ENCODE measurements around the gene MACROD2.
"Not testable (repeated sequence)": the region's sequence is repeated elsewhere in the genome, so short reads cannot be mapped to it uniquely, and the experiment has no call there.

MACROD2 gene

DNA sequence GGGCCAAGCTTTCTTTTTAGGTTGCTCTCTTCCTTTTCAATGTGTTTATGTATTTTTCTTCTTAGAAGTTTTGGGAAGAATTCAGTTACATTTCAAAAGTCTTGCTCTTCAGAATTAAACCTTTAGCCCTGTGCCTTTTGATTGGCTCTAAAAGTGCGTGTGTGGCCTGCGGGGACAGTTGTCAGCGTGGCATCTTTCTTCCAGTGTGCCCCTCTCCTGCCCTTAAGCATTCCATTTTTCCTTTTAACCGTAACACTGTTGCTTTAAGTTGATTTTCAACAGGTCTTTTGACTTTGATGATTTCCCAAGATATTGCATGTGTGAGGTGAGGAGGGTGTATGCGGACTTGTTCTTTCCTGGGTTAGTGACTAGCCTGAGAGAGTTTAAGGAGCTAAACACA lies 1341.2 kb downstream of the MACROD2 start:
- no peak for DNase-seq

DNA sequence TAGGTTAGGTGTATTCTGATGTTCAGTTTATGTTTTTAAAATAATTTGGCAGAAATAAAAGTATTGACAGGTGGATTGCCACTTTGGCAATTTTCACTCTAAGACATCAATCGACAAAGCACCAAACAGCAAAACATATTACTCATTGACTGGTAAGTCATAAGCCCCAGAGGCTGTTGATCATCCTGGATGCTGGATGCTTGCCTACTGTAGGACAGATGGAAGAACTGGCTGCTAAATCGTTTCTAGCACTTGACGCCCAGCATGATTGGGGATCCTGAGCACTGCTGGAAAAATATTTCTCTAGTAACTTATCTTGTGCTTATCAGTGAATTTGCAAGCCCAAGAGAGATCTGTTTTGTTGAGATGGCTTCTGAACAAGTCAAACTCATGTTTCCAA lies 1343.9 kb downstream of the MACROD2 start:
- no peak for DNase-seq

DNA sequence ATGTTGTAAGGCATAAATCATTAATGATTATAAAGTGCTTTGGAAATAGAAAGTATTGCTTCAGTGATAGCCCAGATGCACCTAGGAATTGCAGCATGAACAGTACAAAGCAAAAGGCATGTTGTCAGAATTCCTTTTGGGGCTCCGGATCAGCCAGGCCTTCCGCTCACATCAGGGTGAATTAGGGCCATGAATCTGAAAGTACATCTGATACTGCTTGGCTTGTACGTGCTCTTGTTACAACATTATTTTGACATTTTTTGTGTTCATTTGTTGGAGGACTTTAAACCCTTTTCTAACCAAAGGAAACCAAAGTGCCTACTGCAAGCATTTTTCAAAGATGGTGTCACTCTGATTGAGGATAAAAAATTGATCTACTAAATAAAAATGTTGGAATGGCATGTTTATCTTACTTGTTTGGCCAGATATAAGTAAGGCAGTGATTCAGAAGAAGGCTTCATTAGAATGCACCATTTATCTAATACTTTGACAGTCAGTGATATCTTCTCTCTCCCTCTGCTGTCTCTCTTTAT lies 1347.7 kb downstream of the MACROD2 start:
- DNase-seq = no peak

DNA sequence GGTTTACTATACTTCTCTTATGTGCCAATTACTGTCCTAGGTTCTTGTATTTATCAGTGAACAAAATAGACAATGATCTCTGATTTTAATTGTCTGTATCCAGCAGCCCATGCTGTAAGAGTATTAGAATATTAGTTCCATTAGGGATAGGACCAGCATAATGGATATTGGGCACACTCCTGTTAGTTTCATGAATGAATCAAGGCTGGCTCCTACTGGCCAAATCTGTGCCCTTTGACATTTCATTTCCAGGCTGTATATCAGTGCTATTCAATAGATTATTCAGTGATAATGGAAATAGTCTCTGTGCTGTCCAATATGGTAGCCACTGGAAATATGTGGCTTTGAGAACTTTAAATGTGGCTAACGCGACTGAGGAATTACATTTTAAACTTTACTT lies 1350.0 kb downstream of the MACROD2 start:
- no peak for DNase-seq

DNA sequence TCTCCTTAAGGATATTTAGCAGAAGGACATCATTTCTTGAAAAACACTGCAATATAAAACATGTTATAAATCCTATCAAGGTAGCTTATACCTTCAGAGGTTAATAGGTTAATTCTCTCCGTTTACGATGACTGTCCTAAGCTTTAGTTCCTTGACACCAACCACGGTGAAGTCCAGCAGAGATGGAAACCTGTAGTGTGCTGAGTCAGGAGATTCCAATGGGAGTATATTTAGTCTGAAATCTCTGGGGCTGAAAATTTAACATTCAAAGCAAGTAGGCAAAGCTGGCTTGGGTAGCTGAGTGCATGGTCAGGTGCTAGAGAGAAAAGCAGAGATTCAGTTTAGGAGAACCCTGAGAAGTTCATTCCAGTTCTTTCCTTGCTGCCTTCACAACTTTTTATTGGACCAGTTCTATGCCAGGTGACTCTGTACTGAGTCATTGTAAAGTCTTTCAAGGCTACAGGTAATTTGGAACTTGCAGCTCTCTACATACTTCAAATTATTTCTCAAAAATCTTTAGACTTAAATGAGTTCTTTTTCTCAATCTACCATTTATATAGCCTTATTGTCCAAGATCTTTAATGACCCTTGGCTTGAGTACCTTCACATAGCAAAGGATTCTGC lies 1351.5 kb downstream of the MACROD2 start:
- no peak for DNase-seq

DNA sequence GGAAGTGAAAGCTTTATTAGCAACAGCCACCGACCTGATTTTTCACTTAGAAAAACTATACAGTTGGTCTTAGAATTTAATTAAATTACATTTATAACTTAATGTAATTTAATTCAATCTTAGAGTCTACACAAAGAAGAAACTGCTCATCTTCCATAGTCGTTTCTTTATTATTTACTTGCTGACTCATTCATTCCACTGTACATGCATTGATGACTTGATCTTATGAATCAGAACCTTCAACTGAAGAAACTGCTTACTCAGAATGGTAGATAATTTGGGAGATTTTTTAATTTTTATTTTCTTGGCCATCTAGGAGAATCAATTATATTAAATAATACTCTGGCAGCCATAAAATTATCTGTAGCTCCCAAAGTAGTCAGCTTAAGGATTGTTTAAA lies 1363.7 kb downstream of the MACROD2 start:
- no peak for DNase-seq

DNA sequence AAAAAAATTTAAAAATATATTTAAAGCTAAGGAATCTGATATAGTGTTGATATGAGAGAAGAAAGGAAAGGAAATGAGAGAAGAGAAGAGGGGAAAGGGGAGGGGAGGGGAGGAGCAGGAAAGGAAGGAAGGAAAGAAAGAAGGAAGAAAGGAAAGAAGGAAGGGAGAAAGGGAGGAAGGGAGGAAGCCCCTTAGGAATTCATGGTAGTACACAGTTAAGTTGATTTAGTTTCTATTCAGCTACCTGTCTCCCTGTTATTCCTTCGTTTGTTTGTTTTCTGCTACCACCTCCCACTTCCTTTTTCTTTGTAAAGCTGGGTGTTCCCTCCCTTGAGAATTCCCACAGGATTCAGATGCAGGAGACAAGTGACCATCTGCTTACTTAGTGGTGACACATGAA lies 1367.5 kb downstream of the MACROD2 start:
- no peak for DNase-seq

DNA sequence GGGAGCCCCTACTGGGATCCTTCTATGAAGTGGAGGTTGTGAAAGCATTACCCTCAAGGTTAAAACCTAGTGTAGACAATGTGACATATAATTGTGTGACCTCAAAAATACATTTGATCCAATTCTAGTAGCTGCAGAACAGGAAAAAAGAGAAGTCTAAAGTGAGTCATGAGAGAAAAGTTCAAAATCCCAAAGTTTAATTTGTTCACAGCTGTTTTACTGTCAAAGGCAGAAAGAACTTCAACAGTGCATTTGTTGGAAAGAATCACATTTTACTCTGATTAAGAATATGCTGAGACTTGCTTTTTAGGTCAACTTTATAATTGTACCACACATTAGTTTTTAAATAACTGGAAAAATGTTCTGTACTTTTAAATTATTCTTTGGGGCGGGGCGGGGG lies 1369.5 kb downstream of the MACROD2 start:
- no peak for DNase-seq

DNA sequence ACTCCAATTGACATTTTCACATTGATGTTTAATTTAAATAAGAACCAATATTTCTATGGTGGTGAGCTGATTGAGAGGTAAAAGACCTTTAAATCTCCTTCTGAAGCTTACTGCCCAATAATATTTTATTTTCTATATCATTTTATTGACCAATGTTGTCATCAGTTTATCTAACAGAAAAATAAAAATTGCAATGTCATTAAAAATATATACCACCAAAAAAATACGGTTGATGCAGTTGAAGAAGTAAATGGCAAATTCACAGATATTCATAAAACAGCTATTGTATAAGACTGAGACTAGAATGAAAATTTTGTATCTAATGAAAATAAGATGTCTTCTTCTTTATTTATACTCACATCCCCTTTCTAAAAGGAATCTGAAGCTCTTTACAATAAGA lies 1375.1 kb downstream of the MACROD2 start:
- DNase-seq = no peak

DNA sequence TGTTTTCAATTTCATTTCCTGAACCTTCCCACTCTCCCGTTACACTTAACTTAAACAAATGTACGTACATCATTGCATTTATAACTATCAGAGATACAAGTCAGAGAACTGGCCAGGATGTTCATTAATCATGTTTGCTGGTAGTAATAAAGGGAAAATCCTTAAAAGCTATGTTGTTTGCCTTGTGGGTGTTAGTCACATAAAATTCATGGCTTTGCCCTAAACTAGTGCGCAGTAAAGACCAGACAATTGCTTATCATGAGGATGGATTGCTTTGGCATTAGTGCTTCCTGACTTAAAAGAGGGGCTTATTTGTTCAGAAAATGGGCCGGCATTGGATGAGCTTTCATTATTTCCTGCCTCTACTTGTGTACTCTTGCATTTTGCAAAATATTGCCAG lies 1379.4 kb downstream of the MACROD2 start:
- DNase-seq = no peak

DNA sequence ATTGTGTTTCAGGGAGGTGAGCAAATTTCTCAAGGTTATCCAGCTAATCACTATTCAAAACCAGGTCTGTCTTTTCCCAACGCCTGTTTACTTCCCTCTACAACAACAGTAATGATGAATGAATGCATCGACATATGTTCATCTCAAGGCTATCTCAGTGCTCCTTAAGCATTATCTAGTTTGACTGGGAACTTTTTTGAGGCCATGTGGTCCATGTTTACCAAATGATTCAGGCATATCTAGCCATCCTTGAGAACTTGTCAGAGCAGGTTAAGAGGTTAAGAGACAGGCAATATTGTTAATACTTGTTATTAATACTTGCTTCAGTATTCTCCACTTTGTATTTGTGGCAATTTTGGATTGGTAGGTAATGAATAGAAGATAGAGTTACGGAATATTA lies 1380.5 kb downstream of the MACROD2 start:
- DNase-seq = no peak

DNA sequence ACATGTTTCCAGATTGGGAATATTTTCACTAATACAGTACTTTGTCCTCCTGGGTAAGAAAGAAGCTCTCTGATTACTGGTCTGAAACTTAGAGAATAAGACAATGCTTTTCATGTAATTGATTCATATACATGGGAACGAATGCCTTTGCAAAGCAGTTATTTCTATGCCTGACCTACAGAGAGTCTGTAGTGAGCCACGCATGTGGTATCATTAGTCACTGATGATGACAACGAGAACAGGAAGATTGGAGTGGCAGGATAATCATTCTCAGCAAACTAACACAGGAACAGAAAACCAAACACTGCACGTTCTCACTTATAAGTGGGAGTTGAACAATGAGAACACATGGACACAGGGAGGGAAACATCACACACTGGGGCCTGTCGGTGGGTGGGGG lies 1382.3 kb downstream of the MACROD2 start:
- DNase-seq = not testable (repeated sequence)

DNA sequence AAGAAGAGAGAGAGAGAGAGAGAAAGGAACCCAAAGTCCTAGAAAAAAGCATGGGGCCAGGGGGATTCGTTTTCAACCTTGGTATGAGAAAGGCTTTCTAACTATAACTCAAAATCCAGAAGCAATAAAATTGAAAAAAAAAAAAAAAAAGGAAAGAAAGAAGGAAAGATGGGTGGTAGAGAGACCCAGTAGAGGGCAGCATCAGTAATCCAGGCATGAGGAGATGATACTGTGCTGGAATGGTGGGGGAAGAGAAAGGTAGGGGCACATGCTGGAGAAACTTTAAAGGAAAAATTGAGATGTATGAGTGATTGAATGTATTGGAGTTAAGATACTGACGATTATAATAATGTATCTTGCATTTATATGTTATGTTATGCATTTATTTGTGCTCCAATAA lies 1382.8 kb downstream of the MACROD2 start:
- no peak for DNase-seq

DNA sequence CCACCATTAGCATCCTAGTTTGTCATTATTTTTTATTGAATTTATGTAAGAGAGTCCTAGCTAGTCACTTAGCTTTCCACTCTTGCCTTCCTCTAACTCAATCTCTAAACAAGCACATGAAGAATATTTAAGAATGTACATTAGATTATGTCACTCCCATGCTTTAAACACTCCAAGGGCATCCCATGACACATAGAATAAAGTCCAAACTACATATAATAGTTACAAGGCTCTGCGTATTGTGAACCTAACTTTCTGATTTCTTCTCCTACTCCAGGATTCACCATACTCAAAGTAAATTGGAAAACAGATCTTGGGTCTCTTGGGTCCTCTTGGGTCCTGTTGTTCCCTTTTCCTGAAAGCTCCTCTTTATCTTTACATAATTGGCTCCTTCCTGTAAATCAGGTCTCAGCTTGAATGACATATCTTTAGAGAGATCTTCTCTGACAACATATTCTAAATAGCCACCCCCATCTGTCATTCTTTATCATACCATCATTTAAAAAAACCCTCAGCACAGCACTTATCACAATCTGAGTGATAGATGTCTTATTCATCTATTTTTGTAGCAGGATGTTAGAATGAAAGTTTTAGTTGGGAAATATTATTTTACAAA lies 1384.5 kb downstream of the MACROD2 start:
- no peak for DNase-seq

DNA sequence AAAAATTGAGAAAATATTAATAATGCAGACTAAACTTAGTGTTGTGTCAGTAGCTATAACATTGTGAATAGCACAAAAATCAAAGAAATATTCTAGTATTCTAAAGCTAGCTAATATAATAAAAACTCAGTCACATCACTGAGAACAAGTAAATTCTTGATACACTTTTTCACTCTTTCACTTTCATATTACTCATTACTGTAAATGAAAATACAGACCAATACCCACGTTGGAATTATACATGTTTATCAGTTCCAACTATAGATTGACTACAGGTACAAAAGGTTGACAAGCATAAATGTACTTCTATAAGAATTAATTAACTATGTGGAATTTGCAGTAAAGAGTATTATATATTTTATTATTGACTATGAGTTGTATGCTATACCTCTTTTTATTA lies 1385.5 kb downstream of the MACROD2 start:
- no peak for DNase-seq

DNA sequence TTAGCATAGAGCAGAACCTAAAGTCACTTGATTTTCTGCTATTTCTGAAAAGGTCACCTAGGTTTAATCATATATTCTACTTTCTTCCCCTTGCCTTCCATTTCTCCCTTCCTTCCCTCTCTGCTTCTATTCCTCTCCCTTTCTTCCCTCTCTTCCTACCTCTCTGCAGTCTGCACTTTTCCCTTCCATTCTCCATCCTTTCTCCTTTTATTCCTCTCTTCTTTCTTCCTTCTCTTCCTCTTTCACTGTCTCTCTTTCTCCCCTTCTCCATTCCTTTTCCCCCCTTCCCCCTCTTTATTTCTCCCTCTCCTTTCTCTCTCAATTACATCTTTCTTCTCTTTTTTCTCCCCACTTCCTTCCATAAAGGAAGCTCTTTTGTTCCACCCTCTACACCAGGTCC lies 1391.9 kb downstream of the MACROD2 start:
- no peak for DNase-seq

DNA sequence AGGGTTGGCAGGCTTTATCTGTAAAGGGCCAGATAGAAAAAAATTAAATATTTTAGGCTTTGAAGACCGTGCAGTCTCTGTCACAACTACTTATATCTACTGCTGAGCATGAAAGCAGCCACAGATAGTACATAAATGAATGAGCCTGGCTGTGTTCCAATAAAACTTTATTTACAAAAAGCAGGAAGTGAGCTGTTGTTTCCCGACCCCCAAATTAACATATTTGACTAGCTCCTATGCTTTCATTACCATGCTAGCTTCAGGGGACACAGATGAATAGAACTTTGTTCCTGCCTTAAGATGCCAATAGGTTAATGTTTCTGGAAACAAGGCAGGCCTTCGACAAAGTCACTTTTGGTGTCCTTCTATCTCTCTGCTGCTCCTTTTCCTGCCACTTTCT lies 1400.1 kb downstream of the MACROD2 start:
- DNase-seq = no peak

DNA sequence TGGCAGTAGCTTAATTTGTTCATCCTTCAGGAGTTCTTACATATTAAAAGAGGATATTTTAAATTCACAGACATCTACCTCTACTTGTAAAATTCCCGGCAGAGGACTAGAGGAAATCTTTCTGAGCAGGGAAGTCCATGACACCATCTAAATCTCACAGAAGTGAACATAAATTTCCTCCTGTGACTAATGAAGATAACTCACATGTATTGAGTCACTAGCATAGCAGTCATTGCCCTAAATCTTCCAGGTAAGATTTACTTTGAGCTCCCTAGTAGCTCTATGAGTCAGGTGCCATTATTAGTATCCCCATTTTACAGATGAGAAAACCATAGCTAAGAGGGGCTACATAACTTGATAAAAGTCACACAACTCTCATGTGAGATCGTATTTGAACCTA lies 1400.7 kb downstream of the MACROD2 start:
- DNase-seq = no peak

DNA sequence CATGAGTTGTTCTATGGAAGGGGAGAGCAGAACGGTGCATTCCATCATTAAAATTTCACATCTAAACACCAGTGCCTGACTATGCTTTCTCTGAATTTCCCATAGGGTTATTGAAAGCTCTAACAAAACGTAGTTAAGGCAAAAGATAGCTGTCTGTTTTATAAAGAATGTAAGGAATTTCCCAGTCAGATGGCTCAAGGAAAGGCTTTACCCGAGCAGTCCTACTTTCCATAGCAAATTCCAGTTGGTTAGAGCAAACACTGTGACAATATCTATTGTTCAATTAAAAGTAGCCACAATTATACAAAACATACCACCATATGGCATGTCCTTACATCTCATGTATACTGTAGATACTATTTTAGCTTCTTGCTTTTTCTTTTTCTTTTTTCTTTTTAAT lies 1401.6 kb downstream of the MACROD2 start:
- DNase-seq = no peak

DNA sequence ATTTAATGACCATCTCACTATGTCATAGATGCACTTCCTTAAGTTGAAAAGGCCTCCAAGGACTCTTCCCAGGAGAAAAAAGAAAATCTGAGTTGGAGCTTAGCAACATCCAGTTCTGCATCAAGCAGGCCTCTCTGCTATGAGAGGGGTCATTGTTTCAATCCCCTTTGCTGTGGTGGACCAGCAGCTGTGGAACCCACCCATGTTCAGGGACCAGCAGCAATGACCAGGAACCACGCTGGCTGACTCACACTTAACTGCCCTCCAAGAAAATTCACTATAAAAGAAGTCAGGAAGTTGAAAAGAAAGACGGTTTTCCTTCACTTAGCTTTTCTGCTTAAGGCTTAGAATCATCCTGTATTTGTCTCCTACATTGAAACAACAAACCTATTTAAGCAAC lies 1404.5 kb downstream of the MACROD2 start:
- DNase-seq = no peak

DNA sequence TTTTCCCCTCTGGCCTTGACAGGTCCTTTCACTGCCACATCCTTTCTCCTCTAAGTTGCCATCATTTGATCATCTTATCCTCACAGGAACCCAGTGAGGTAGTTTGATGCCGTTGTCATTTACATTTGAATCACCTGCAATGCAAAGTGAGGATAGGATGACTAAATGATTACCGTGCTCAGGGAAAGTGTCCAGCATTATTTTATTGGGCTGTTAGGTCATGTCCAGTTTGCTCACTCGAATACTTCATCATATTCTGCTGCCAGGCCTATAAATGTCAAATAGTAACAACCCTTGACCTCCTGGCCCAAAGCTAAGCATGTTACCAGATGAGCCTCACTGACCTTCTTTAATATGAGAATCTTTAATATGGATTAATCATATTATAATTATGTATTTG lies 1410.8 kb downstream of the MACROD2 start:
- no peak for DNase-seq

DNA sequence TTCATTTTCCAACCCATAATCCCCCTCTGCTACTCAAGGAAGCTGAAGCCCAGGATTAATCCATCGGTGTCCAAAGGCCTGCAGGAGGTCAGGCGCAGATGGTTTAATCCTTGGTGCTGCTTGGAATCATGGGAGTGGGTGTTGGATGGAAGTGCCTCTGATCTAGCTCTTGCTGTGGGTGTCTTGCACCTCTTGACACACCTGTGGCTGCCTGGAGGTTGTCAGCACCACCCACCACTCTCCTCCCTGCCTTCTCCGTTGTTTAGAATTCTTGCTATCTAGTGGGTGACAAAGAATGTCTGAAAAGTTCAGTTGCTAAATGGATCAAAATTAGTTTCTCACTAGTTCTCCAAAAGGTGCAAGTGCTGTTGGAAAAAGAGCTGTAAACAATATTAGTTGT lies 1416.5 kb downstream of the MACROD2 start:
- no peak for DNase-seq

DNA sequence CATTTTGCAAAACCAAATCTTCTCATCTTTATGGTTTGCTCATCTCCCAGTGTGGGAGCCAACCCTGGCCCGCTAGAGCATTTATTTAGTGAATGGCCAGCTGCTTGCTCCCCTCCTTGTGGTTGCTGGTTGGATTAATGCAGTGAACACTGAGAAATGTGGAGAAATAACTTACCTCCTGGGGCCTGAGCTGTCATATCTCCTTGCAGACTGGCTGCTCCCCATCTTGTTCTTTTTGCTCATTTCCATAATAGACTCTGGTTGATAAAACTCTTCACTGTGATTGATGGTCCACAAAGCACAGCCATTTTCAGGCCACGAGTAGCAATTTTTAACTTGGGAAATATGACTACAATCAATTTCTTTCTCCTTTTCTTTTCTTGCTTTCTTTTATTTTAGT lies 1420.6 kb downstream of the MACROD2 start:
- DNase-seq = no peak

DNA sequence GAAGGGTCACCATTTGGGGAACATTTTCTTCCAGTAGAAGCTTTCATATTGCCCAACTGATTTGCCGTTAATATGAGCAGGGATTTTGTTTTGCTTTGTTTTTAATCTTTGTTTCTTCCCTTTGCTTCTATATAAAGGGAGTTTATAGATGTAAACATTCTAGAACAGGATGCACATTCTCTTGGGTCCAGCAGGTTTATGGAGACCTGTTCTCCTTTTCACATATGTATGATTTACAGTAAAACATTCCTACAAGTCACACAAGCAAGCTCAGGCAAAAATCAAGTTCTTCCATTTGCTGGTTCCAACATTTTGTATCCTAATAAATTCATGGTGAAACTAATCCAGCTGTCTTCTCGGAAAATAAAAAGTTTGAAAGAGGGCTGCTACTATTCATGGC lies 1424.5 kb downstream of the MACROD2 start:
- DNase-seq = no peak

DNA sequence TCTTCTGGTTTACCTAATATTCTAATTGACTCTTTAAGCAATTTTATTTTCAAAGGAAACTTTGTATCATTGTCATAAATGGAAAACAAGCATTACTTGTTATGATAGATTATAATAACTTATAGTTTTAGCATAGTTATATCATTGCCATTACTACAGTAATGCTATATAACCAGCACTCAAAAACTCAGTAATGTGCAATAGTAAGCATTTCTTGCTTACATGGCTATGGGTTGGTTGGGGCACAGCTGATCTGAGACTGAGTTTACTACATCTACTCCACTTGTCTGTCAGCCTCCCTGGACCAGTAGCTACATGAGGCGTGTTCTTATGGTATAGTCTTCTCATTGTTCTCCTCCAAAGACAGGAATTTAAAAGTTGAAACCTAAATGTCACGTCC lies 1427.7 kb downstream of the MACROD2 start:
- no peak for DNase-seq

Measured in activated naive CD4-positive, alpha-beta T cell (primary cell).